GM12878 (cell line): ENCODE results near the gene ELP4. TPM values are rescaled to one million over a fixed set of nuclear protein-coding genes. Genes with fewer than 3 reads are reported as not detected.

Experiments
- ATAC-seq: fragments of 200-7000 bp; cut with Tn5 transposase; 3 replicates; pipeline ENCODE4 v1.9.1; 2020; ENCODE audit warnings: mild to moderate bottlenecking, moderate library complexity
- BruUV-seq: library from RNA; stranded (reverse); fragments of 400-500 nt; replicated peaks from 2 replicates; lab custom pipeline; 2021; lab: Mats Ljungman, UMichigan
- CTCF ChIA-PET: fragments of 300-600 bp; sonication (Branson Sonifier 250); formaldehyde crosslinking; extraction: SDS; loops from one replicate; lab custom pipeline; 2021; ENCODE audit warnings: inconsistent platforms; lab: Yijun Ruan, JAX
- POLR2A ChIA-PET: fragments of 350-600 bp; formaldehyde crosslinking; extraction: SDS; loops from one replicate; lab custom pipeline; 2021; ENCODE audit warnings: inconsistent platforms; lab: Charles Lee
- RAD21 ChIA-PET: fragments of 300-600 bp; sonication (Branson Sonifier 250); formaldehyde crosslinking; loops from one replicate; lab custom pipeline; 2023; ENCODE audit warnings: antibody characterized with exemption; ENCODE audit not compliant: unreplicated experiment; lab: Charles Lee
- SMC1A ChIA-PET: fragments of 300-600 bp; sonication (Branson Sonifier 250); formaldehyde crosslinking; loops from one replicate; lab custom pipeline; 2023; ENCODE audit not compliant: unreplicated experiment, uncharacterized antibody; lab: Charles Lee
- DNase-seq: peaks from one replicate; pipeline ENCODE4 v3.0.0-alpha.2; 2011; ENCODE audit warnings: low read depth, low spot score
- FAIRE-seq: peaks from 3 replicates; lab custom pipeline; 2011; peaks lifted over from hg19 to GRCh38; lab: Jason Lieb, UNC
- H2AFZ ChIP-seq: 2 replicates; pipeline ENCODE4 v1.6.0; 2011; ENCODE audit warnings: low read depth, low read length, control low read depth; ENCODE audit not compliant: control insufficient read depth
- H3K27ac ChIP-seq: 2 replicates; pipeline ENCODE4 v1.5.1; 2011; ENCODE audit warnings: control low read depth; ENCODE audit not compliant: control insufficient read depth, insufficient read depth
- H3K27me3 ChIP-seq, 2 experiments: replicated peaks in 1 of 2; 2 replicates each; pipeline versions ENCODE4 v1.6.0 to v1.6.1; 2011; ENCODE audit warnings: low read length in 1 of 2; ENCODE audit not compliant: control insufficient read depth in 2 of 2, insufficient read depth in 2 of 2
- H3K36me3 ChIP-seq, 2 experiments: 2 replicates each; pipeline ENCODE4 v1.5.1; 2011; ENCODE audit warnings: low read length in 1 of 2; ENCODE audit not compliant: control insufficient read depth in 2 of 2, insufficient read depth in 2 of 2
- H3K4me1 ChIP-seq: 2 replicates; pipeline ENCODE4 v1.6.1; 2011; ENCODE audit warnings: mild to moderate bottlenecking, low read length, moderate library complexity, mixed read lengths; ENCODE audit not compliant: control insufficient read depth, insufficient read depth
- H3K4me2 ChIP-seq: 2 replicates; pipeline ENCODE4 v1.6.0; 2011; ENCODE audit warnings: control low read depth; ENCODE audit not compliant: control insufficient read depth, insufficient read depth
- H3K4me3 ChIP-seq: fragments of 200-600 bp; sonication (generic); 2 replicates; pipeline ENCODE4 v1.5.1; 2016
- H3K79me2 ChIP-seq: 2 replicates; pipeline ENCODE4 v1.6.0; 2011; ENCODE audit warnings: low read length; ENCODE audit not compliant: control insufficient read depth, insufficient read depth
- H3K9ac ChIP-seq: 2 replicates; pipeline ENCODE4 v1.8.0; 2011; ENCODE audit warnings: low read length, control low read depth, mixed read lengths; ENCODE audit not compliant: control insufficient read depth, insufficient read depth
- H3K9me3 ChIP-seq: replicated peaks from 3 replicates; pipeline ENCODE4 v1.5.1; 2011; ENCODE audit warnings: mild to moderate bottlenecking, low read length; ENCODE audit not compliant: control insufficient read depth, insufficient read depth
- H4K20me1 ChIP-seq: 2 replicates; pipeline ENCODE4 v1.6.0; 2011; ENCODE audit not compliant: control insufficient read depth, insufficient read depth
- ATF7 ChIP-seq: fragments of 450-650 bp; IDR thresholded peaks from 2 replicates; pipeline ENCODE4 v1.6.1; 2016; ENCODE audit warnings: low read depth, mild to moderate bottlenecking
- FOXK2 ChIP-seq: fragments of 450-650 bp; IDR thresholded peaks from 2 replicates; pipeline ENCODE4 v1.6.1; 2017; ENCODE audit warnings: mild to moderate bottlenecking, moderate library complexity
- KAT2A ChIP-seq: conservative IDR thresholded peaks from 2 replicates; pipeline ENCODE4 v1.6.1; 2011; ENCODE audit warnings: low read depth, low read length; ENCODE audit not compliant: control insufficient read depth
- KLF5 ChIP-seq: fragments of 450-650 bp; IDR thresholded peaks from 2 replicates; pipeline ENCODE4 v1.6.1; 2014; ENCODE audit warnings: mild to moderate bottlenecking; ENCODE audit not compliant: partially characterized antibody
- NR2F1 ChIP-seq: fragments of 450-650 bp; conservative IDR thresholded peaks from 2 replicates; pipeline ENCODE4 v1.6.1; 2017; ENCODE audit warnings: mild to moderate bottlenecking
- SMAD5 ChIP-seq: IDR thresholded peaks from 2 replicates; pipeline ENCODE4 v1.6.1; 2016; ENCODE audit warnings: antibody characterized with exemption, low read depth
- SUPT20H ChIP-seq: IDR thresholded peaks from 2 replicates; pipeline ENCODE4 v1.6.1; 2011; ENCODE audit warnings: low read depth, mild to moderate bottlenecking, low read length, moderate library complexity, borderline replicate concordance; ENCODE audit not compliant: control insufficient read depth
- WRNIP1 ChIP-seq: IDR thresholded peaks from 2 replicates; pipeline ENCODE4 v1.6.1; 2011; ENCODE audit warnings: low read depth, low read length, improper control_type of control experiment, borderline replicate concordance
- YY1 ChIP-seq: IDR thresholded peaks from 2 replicates; pipeline ENCODE4 v1.6.1; 2011; ENCODE audit warnings: low read depth, mild to moderate bottlenecking, low read length
- WGBS: methylation state at CpG from one replicate; pipeline ENCODE4 v1.1.6; 2016; ENCODE audit warnings: low lambda C conversion rate; ENCODE audit not compliant: insufficient replicate concordance, insufficient coverage; ENCODE audit errors: missing lambda C conversion rate; 5-methylcytosine and 5-hydroxymethylcytosine counted together
- in situ Hi-C: fragments of 300-500 bp; cut with MboI; formaldehyde crosslinking; loops from 9 replicates; pipeline ENCODE4 v1.14.3; 2018; ENCODE audit warnings: mixed read lengths
- intact Hi-C: fragments of 100-400 bp; cut with micrococcal nuclease; formaldehyde crosslinking; loops from one replicate; pipeline ENCODE4 v1.14.2; 2022; ENCODE audit not compliant: unreplicated experiment
- polyA plus RNA-seq, 11 experiments: library from polyadenylated mRNA; depleted of rRNA in 4 of 11; unstranded in 6 of 11; stranded (reverse) in 5 of 11; fragments of >200 nt; fragmentation: Nextera tagmentation in 4 of 11; fragmentation: Illumina TruSeq in 1 of 11; extraction: Ambion mirVana in 4 of 11; extraction: Trizol in 1 of 11; gene quantifications; 1 replicate in 1 of 11; 2 replicates in 10 of 11; pipeline versions ENCODE4 v1.2.1 to v1.2.3, GENCODE V29; 2011 to 2016; ENCODE audit warnings: inconsistent platforms in 2 of 11, missing spikeins in 2 of 11, low read depth in 1 of 11
- total RNA-seq, 4 experiments: library from RNA; depleted of rRNA in 3 of 4; stranded (reverse); fragments of >200 nt in 3 of 4; fragmentation: Illumina TruSeq in 1 of 4; extraction: Trizol in 1 of 4; gene quantifications; 2 replicates each; pipeline versions ENCODE4 v1.2.1 to v1.2.3, GENCODE V29; 2013 to 2021
- TF ChIP-seq, protein P1 (sequence below): IDR thresholded peaks from 2 replicates; pipeline ENCODE4 v1.6.1; 2011; ENCODE audit warnings: mild to moderate bottlenecking, low read depth, low read length, moderate library complexity; ENCODE audit not compliant: insufficient replicate concordance
- TF ChIP-seq, protein P2 (sequence below): fragments of 450-650 bp; IDR thresholded peaks from 2 replicates; pipeline ENCODE4 v1.6.1; 2014; ENCODE audit warnings: mild to moderate bottlenecking
- TF ChIP-seq, protein P3 (sequence below): fragments of 450-650 bp; formaldehyde crosslinking; IDR thresholded peaks from 2 replicates; pipeline ENCODE4 v1.4.0; 2022; ENCODE audit warnings: mild to moderate bottlenecking, moderate library complexity

The ELP4 gene
- total and polyA plus RNA-seq, 10 of the 15 experiments (the other 5 are each of a cell fraction or from before 2014, with no cell fraction given): 17.7 to 36.1 (median 27.0) TPM

DNA sequence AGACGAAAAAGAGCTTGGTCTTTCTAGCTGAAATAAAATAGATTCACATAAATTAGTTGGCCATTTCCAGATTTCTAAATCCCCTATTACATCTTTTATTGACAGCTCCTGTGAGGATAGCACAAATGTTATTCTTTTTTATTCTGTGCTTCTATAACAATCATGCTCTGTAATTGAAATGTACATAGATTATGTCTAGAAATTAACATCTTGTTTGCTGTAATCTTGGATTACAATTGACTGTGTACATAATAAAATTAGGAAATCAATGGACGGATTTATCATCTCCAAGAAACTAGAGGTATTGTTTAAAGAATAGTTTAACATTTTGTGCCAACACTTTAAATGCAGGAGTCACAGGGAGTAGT lies 31.4 kb upstream of the ELP4 start:
- no TSS peak for BruUV-seq
- H3K27me3 ChIP-seq: no peaks in the 10 kb centered on the region
- RAD21 ChIA-PET: interaction anchor here (1.4 to 1.5 kb wide), 2 partner anchors 76 to 480 kb away, joined by 3 to 6 read pairs; no protein-coding TSS in a partner anchor
- CTCF ChIA-PET: interaction anchor here (1.3 to 2.5 kb wide), 2 partner anchors 71 to 481 kb away, joined by 3 to 11 read pairs; no protein-coding TSS in a partner anchor
- WGBS: 95% methylated on average over 2 of the region's 2 CpGs
- no peaks in the 10 kb centered on the region for H3K4me1 ChIP-seq
- H3K27ac ChIP-seq: no peak overlapping the region
- FAIRE-seq (no peak), ATAC-seq (no peak), DNase-seq (no peak)
- H3K9me3 ChIP-seq: no peaks in the 10 kb centered on the region; the same call in 2 of the 3 replicates
- no peak overlapping the region for H3K4me3 ChIP-seq
- in situ Hi-C loops: no loop called here
- no peak overlapping the region for H3K9ac ChIP-seq
- SMC1A ChIA-PET: interaction anchor here (1.8 to 2.7 kb wide), 3 partner anchors 9 to 13 kb away, joined by 6 to 16 read pairs (median 8); no protein-coding TSS in a partner anchor
- no peak overlapping the region for H2AFZ ChIP-seq
- no peak for TF ChIP-seq WRNIP1
- no peak for TF ChIP-seq SMAD5
- no peak for TF ChIP-seq SUPT20H
- TF ChIP-seq FOXK2: no peak
- no peak for TF ChIP-seq NR2F1
- TF ChIP-seq, protein P1, sequence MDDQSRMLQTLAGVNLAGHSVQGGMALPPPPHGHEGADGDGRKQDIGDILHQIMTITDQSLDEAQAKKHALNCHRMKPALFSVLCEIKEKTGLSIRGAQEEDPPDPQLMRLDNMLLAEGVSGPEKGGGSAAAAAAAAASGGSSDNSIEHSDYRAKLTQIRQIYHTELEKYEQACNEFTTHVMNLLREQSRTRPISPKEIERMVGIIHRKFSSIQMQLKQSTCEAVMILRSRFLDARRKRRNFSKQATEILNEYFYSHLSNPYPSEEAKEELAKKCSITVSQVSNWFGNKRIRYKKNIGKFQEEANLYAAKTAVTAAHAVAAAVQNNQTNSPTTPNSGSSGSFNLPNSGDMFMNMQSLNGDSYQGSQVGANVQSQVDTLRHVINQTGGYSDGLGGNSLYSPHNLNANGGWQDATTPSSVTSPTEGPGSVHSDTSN: no peak
- TF ChIP-seq YY1: no peak
- TF ChIP-seq KLF5: no peak
- no peak for TF ChIP-seq KAT2A
- TF ChIP-seq, protein P2, sequence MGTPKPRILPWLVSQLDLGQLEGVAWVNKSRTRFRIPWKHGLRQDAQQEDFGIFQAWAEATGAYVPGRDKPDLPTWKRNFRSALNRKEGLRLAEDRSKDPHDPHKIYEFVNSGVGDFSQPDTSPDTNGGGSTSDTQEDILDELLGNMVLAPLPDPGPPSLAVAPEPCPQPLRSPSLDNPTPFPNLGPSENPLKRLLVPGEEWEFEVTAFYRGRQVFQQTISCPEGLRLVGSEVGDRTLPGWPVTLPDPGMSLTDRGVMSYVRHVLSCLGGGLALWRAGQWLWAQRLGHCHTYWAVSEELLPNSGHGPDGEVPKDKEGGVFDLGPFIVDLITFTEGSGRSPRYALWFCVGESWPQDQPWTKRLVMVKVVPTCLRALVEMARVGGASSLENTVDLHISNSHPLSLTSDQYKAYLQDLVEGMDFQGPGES: no peak
- no peak for TF ChIP-seq ATF7
- TF ChIP-seq, protein P3, sequence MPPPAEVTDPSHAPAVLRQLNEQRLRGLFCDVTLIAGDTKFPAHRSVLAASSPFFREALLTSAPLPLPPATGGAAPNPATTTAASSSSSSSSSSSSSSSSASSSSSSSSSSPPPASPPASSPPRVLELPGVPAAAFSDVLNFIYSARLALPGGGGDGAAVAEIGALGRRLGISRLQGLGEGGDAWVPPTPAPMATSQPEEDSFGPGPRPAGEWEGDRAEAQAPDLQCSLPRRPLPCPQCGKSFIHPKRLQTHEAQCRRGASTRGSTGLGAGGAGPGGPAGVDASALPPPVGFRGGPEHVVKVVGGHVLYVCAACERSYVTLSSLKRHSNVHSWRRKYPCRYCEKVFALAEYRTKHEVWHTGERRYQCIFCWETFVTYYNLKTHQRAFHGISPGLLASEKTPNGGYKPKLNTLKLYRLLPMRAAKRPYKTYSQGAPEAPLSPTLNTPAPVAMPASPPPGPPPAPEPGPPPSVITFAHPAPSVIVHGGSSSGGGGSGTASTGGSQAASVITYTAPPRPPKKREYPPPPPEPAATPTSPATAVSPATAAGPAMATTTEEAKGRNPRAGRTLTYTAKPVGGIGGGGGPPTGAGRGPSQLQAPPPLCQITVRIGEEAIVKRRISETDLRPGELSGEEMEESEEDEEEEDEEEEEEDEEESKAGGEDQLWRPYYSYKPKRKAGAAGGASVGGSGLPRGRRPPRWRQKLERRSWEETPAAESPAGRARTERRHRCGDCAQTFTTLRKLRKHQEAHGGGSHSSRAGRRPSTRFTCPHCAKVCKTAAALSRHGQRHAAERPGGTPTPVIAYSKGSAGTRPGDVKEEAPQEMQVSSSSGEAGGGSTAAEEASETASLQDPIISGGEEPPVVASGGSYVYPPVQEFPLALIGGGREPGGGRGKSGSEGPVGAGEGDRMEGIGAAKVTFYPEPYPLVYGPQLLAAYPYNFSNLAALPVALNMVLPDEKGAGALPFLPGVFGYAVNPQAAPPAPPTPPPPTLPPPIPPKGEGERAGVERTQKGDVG (CRISPR knock-in tag): no peak
- H3K36me3 ChIP-seq: no peaks in the 10 kb centered on the region
- H3K4me2 ChIP-seq: no peak overlapping the region
- POLR2A ChIA-PET: no interaction called here
- no peaks in the 10 kb centered on the region; the same call in 1 of the 2 replicates for H3K79me2 ChIP-seq
- intact Hi-C loops: no loop called here
- H4K20me1 ChIP-seq: no peaks in the 10 kb centered on the region
